Measurements from ENCODE around the gene C20orf204.

Gene C20orf204

DNA sequence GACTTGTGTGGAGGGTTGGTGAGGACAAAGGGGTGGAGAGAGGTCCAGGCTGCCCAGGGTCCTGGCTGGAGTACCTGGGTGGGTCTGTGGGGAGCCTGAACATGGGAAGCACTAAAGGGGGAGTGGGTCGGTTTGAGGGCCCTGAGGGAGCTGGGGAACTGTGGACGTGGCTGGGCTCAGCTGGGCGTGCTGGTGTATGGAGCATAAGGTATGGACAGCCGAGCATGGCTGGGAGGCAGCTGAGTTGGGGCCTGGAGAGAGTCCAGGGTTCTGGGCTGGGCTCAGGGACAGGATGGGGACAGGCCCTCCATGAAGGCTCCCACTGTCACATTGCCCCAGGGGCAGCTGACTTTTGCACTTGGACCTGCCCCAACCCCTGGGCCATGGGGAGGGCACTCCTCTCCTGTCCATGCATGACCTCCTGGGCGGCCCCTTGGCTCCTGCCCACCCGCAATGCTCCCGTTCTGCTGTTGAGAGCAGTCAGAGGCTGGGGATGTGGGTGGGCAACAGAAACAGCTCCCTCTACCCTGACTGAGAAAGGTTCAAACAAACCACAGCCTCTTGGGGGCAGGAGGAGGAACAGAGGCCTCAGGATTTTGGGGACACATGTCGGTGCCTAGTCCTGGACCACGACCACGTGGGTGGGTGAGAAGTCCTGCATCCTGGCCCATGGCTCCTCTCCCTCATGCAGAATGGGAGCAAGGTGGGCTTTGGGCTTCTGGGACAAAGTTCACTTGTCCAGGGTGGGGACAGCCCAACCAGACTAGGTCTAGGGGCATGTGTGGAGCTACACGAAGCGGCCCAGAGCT is 4.5 kb downstream of the C20orf204 start:
- DNase-seq (ENCODE audit: insufficient read length, low spot score) (no peak), FAIRE-seq (no peak)
- TF ChIP-seq CTCF (IDR thresholded peaks at IDR 0.05; ENCODE audit: insufficient read depth, missing control alignments) = no peak

DNA sequence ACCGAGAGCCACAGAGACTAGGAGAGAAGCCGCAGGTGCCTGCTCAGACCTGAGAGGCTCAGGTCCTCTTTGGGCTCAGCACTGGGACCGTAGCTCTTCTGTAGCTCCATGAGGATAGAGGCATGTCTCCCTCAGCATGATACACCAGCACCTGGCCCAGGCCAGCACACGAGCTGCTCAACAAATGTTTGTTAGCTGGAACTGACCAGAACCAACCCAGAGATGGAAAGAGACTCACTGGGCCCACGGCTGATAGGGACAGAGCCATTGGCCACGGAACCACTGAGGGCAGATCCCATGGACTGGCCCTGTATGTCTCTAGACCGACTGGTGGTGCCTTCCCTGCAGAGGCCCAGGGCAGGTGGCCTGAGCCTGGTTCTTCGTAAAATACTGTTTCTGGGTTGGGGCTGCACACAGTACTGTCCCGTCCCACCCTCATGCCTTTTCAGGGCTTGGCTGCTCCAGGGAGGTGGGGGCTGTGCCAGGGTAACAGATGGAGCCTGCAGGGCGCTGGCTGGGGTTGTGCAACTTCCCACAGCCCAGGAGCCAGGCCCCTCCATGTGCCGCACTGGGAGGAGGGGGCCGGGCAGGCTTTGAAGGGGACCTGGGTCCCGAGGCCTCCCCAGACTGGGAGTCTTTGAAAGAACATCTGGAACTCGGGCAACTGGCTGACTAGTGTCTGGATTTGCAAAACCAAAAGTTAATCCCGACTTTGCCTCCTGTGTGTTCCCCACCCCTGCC is 5.2 kb downstream of the C20orf204 start:
- no peak for DNase-seq (ENCODE audit: insufficient read length, low spot score)
- TF ChIP-seq CTCF (IDR thresholded peaks at IDR 0.05; ENCODE audit: insufficient read depth, missing control alignments) = no peak
- FAIRE-seq = no peak

DNA sequence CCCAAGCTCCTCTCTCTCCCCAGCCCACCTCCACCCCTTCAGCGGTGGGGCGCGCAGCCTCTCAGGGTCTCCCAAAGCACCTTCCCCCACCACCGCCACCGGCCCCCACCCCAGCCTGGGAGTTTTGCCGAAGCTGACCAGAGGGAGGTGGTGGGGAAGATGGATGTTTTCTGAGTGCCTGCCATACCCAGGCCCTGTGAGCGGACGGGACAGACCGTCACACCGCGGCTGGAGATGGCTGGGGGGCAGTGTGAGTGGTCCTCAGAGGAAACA is 5.7 kb downstream of the C20orf204 start:
- DNase-seq (ENCODE audit: insufficient read length, low spot score) (no peak), FAIRE-seq (no peak)
- no peak for TF ChIP-seq CTCF (IDR thresholded peaks at IDR 0.05; ENCODE audit: insufficient read depth, missing control alignments)

DNA sequence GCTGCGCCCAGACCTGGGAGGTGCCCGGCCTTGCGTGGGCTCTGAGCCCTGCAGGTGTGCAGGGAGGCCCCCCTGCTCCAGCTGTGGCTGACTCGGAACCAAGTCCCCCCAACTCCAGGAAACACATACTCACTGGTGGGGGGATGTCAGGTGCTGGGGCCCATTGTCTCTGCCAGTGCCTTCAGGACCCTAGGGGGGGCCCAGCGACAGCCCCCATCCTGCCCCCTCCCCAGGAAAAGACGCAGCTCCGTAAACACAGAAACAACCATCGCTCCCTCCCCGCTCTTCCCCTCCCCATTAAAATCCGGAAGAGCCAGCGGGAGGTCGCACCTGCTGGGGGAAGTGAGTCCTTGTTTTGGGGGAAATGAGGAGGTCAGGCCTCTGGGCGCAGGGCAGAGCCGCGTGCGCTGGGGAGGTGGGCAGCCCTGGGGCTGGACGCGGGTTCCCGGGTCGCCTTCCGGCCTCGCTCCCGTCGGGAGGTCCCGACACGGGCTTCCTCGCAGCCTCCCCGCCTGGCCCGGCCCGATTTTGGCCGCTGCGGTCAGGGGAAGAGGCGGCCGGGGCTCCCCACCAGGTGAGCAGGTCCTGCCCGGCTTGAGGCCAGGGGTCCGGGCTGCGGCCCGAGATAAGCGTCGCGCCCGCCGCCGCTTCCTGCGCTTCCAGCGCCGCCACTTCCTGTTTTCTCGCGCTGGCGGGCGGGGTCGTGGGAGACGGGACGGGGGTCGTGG is 6.2 kb downstream of the C20orf204 start:
- DNase-seq (ENCODE audit: insufficient read length, low spot score) = no peak
- TF ChIP-seq CTCF (IDR thresholded peaks at IDR 0.05; ENCODE audit: insufficient read depth, missing control alignments) = no peak
- FAIRE-seq = no peak

- DNase-seq (ENCODE audit: insufficient read length, low spot score) (no peak), FAIRE-seq (no peak)
- no peak for TF ChIP-seq CTCF (IDR thresholded peaks at IDR 0.05; ENCODE audit: insufficient read depth, missing control alignments)
Measured at GRCh38 chr20:64043768-64044167, 7.8 kb downstream of the C20orf204 start.

GRCh38 chr20:64044484-64045247 is 8.7 kb downstream of the C20orf204 start:
- no peak for TF ChIP-seq CTCF (IDR thresholded peaks at IDR 0.05; ENCODE audit: insufficient read depth, missing control alignments)
- no peak for DNase-seq (ENCODE audit: insufficient read length, low spot score)
- no peak for FAIRE-seq

All from D721Med (cell line).